LNCaP clone FGC (cell line): Measurements from ENCODE around the gene NPB.

ENCODE experiments used
- DNase-seq: peaks from one replicate; pipeline ENCODE4 v3.0.0-alpha.2; 2011; ENCODE audit warnings: low read depth
- H3K4me3 ChIP-seq: 2 replicates; pipeline ENCODE4 v1.5.1; 2011; ENCODE audit warnings: mild to moderate bottlenecking, low read depth, low read length, control low read depth
- CTCF ChIP-seq: IDR thresholded peaks from 2 replicates; pipeline ENCODE4 v1.5.1; 2012; ENCODE audit warnings: mild to moderate bottlenecking; ENCODE audit not compliant: control insufficient read depth, insufficient read depth; ENCODE audit errors: extremely low read depth

NPB gene

GRCh38 chr17:81902653-81903414 is 796 bp downstream of the NPB start:
- DNase-seq = no peak
- no peak for TF ChIP-seq CTCF
- no peak overlapping the region for H3K4me3 ChIP-seq

- H3K4me3 ChIP-seq = no peak overlapping the region
- TF ChIP-seq CTCF = no peak
- no peak for DNase-seq
These were observed 1.4 kb downstream of the NPB start for GRCh38 chr17:81903415-81903831.

- no peak for DNase-seq
- no peak overlapping the region for H3K4me3 ChIP-seq
- no peak for TF ChIP-seq CTCF
These were observed 2.0 kb downstream of the NPB start for GRCh38 chr17:81903896-81904599.

- DNase-seq = no peak
- no peak overlapping the region for H3K4me3 ChIP-seq
- TF ChIP-seq CTCF = no peak
These were observed 2.8 kb downstream of the NPB start for GRCh38 chr17:81904600-81905423.

GRCh38 chr17:81905424-81905875 is 3.4 kb downstream of the NPB start:
- TF ChIP-seq CTCF = no peak
- no peak overlapping the region for H3K4me3 ChIP-seq
- no peak for DNase-seq

GRCh38 chr17:81905993-81906392 is 4.0 kb downstream of the NPB start:
- DNase-seq = no peak
- H3K4me3 ChIP-seq = no peak overlapping the region
- TF ChIP-seq CTCF = no peak
